Activated naive CD4-positive, alpha-beta T cell (primary cell): ENCODE results near the gene MCM10.
"Not testable (repeated sequence)": the region's sequence is repeated elsewhere in the genome, so short reads cannot be mapped to it uniquely, and the experiment has no call there.

ENCODE experiments used
- DNase-seq, 4 experiments: peaks; one replicate each; lab custom pipeline; 2025; lab: John Stamatoyannopoulos, UW

The MCM10 gene

DNA sequence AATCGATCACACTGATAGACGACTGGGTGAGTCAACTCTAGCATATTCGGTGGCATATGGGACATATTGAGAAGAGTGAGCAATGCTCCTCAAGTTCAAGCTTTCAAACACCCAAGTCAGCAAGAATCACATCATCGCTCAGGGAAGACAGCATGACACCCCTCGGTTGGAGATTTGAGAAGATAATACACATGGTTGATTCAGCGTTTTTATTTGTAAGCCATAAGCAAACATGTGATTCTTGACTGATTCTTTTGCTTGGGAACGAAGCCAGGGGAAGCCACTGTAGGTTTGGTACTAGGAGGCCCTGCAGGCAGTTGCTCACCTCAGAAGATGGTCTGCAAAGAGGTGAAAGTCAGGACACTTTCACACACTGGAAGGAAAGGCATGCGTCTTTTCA is 60.2 kb downstream of the MCM10 start:
- DNase-seq = no peak

DNA sequence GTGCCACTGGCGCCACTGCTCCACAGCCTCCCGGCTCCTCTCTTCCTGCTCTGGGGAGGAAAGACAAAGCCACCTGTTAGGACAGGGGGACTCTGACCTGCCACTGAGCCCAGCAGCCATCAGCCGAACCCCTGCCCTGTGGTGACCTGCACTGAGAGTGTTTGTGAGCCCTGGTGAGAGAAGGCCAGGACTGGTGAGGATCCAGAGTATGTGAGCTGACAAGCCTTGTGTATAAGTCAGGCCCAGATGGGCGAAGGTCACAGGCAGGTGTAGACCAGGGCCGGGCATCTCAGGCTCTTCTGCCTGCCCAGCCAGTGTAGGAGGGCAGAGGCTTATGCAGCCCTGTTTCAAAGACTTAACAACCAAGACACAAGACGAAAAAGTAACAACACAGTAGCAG is 60.8 kb downstream of the MCM10 start:
- no peak for DNase-seq

DNA sequence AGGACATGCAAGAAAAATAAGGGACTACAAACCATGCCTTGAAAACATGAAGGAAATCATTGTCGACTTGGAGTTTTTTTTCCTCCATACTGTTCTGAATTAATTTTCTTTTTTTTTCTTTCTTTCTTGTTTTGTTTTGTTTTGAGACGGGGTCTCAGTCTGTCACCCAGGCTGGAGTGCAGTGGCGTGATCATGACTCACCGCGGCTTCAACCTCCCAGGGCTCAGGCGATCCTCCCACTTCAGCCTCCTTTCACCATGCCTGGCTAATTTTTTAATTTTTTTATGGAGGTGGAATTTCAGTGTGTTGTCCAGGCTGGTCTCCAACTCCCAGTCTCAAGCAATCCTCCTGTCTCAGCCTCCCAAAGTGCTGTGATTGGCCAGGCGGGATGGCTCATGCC is 61.2 kb downstream of the MCM10 start:
- DNase-seq = no peak

DNA sequence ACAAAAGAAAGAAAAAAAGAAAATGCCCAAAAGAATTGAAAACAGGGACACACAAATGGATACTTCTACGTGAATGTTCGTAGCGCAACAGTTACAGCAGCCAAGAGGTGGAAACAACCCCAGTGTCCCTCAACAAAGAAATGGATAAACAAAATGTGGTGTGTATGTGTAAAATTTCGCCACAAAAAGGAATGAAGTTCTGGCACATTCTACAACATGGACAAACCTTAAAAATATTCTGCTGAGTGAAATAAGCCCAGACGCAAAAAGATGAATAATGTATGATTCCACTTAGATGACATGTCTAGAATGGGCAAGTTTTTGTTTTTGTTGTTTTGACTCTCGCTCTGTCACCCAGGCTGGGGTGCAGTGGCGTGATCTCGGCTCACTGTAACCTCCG is 61.9 kb downstream of the MCM10 start:
- DNase-seq = no peak

DNA sequence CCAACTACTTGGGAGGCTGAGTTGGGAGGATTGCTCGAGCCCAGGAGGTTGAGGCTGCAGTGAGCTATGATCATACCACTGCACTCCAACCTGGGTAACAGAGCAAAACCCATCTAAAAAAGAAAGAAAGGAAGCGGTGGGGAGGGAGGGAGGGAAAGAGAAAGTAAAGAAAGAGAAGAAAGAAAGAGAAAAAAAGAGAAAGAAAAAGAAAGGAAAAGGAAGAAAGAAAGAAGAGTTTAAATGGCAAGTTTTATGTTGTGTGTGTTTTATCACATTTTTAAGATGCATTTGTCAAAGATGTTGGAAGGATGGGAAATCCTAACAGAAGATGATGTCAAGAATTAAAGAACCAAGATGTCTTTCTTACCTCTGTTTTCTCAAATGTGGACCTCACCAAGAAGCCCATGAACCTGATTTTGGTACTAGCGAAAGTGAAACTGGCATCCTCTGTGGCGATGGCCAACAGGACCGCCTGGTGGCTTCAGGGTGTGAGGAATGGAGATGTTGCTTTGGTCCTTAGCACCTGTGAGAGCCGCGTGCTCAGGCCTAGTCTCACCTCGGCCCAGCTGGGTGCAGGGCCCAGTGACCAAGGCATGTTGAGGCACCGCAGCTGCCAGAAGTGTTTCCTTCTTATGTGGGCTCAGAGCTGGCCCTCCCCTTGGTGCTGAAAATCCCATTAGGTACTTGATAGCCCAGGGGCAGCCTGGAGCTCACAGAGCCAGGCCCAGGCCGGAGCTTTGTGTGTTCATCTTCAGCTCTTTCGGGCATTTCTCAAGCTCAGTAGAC is 63.0 kb downstream of the MCM10 start:
- DNase-seq = no peak

DNA sequence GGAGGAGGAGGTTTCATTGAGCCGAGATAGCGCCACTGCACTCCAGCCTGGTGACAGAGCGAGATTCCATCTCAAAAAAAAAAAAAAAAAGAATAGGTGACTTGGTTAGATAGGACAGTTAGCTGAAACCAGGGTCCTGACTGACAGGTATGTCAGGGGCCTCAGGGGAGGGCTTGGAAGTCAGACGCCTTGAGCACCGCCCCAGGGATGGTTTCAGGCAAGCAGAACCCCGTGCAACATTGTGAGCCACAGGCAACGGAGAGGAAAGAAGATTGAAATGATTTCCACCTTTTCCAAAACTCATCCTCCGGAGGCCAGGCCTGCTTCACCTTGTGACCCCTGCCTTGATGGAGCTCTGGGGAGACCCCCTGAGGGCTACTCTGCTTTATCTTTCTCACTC is 64.2 kb downstream of the MCM10 start:
- no peak for DNase-seq

DNA sequence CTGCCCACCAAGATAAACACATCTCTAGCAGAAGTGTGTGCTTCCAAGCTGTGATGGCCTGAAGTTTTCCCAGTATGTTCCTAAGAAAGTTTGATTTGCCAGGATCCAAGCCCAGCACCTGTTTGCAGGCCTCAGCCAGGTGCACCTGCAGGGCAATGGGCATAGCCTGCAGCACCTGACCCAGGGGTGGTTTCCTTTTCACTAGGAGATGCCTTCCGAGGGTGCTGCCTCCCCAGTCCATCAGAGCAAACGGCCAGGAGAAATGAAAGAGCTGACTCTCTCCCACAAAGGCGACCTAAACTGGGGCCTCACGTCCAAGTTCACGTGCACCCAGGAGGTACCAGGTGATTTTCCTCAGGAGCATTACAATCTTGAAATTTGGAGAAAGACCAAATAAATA is 65.7 kb downstream of the MCM10 start:
- no peak for DNase-seq

DNA sequence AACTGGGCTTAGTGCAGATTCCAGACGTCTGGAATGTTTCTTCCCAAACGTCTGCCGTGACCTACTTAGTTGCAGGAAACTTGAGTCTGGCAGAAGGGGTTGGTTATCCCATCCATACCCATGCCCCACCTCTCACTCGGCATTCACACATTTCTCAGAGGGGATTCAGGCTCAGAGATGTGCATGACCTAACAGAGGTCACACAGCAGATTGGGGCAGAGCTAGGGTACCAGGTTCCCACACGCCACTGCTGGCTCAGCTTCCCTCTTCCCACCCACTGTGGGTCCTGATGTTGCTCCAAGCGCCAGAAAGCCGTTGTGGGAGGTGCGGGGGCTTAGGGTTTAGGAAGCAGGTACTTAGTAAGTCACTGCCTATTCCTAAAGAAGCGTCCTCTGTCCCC is 69.8 kb downstream of the MCM10 start:
- no peak for DNase-seq

DNA sequence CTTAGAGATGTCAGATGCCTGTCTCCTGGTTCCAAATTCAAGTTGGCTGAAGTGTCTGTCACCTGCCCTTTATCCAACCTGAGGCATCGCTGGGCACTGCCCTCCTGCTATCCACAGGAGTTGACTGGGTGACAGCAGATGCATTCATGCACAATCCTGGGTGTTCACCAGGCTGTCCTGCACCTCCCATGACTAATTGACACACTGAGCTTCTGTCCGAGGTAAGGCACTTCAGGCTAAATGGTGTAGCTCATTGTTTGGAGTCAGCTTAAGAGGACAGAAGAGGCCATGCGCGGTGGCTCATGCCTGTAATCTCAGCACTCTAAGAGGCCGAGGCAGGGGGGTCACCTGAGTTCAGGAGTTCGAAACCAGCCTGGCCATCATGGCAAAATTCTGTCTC is 70.5 kb downstream of the MCM10 start:
- no peak for DNase-seq

DNA sequence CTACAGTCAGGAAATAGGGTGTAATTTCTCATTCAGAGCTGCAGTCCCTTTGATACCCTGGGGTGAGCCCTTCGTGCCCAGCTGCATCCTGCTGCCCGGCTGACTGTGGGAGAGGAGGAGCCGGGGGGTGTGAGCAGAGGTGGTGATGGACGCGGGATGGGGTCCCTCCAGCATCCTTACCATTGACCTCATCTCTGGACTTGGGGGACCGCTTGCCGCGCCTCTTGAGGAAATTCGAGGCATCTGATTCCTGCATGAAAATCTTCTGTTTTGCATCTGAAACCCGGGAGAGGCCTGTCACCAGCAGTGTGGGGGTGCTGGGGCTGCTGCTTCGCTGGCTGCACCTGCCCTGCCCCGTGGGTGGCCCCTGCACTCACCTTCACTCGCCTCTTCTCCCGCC is 72.0 kb downstream of the MCM10 start:
- DNase-seq = no peak

DNA sequence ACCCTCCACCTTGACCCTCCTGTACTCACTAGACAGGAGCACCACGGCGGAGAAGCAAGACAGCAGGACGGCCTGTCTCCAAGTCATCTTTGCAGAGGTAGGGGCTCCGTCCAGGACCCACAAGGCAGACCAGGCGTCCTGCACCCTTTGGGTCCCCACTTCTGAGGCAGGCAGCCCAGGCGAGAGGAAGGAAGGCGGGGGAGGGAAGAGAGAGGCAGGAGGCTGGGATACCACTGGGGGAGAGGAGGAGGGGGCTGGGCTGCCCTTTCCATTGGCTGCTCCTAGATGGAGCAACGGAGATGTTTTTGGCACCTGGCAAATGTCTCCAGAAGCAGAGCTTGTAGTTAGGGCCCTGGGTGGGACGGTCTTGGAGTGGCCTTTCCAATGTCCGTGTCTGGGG is 72.8 kb downstream of the MCM10 start, which contains the start of gene UCMA:
Gene UCMA, minus strand, starts transcription at position 203 of the 400 bp plus-strand sequence. Its CDS starts 116 bp downstream, at position 87.
- no peak for DNase-seq

DNA sequence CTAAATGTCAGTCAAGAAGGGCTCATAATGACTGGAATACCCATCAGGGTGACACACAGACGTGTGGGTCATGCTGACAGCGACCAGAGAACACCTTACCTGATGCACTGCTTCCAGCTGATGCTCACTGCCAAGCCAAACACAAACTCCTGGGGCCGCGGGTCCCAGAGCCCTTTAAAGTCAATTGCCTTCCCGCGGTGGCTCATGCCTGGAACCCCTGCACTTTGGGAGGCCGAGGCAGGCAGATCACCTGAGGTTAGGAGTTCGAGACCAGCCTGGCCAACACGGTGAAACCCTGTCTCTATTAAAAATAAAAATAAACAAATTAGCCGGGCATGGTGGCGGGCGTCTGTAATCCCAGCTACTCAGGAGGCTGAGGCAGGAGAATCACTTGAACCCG is 73.4 kb downstream of the MCM10 start:
- not testable (repeated sequence) for DNase-seq

DNA sequence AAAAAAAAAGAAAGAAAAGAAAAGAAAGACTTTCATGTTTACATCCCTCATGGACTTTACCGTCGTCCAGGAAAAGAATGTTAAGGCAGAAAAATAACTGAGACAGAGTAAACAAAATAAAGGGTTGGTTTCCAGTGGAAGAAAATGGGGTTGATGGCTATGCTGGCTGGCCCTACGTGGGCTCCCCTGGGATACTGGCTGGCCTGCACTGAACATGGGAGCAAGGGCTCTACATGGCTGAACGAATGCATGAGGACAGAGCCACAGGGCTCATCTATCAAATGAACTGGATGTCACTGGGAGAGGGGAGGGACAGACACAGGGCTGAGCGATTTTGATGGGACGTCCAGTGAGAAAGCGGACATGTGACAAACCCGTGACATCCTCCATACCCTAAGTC is 75.3 kb downstream of the MCM10 start:
- no peak for DNase-seq

DNA sequence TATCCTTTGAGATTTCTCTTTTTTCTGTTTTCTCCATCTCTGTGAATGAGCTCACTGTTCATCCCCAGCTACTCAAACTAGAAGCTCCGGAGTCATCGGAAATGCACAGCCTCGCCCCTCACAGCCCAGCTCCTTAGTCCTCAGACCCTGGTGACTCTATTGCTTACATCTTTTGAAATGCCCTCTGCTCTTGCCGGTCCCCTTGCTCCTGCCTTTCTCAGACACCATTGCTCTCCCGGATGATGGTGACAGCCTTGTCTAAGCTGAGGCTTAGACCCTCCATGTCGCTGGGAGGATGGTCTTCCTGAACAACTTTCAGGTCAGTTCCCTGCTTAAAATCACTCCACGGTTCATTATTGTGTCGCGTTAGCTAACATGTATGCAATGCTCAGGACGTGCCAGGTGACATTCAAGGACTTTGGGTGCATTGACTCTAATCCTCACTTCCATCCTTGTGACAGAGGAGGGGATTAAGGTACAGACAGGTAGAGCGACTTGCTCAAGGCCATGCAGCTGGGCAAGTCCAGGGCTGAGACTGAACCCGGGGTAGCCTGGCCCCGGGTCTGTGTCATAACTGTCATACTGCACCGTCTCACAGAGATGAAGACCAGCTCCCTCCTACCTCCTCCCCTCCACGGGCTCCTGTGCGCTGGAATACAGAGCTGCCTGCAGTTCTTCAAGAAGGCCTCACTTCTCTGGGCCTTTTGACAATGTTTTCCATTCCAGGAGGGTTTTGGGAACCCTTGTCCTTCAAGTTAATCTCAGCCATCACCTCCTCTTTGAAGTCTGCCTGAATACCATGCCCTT is 77.1 kb downstream of the MCM10 start:
- no peak for DNase-seq

DNA sequence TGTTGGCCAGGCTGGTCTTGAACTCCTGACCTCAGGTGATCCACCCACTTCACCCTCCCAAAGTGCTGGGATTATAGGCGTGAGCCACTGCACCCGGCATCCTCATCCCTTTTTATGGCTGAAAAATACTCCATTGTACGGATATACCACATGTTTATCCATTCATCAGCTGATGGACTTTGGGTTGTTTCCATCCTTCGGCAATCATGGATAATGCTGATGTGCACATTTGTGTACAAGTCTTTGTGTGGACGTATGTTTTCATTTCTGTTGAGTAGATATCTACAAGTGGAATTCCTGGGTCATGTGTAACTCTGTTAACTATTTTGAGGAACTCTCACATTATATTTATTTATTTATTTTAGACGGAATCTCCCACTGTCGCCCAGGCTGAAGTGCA is 78.6 kb downstream of the MCM10 start:
- DNase-seq = no peak

DNA sequence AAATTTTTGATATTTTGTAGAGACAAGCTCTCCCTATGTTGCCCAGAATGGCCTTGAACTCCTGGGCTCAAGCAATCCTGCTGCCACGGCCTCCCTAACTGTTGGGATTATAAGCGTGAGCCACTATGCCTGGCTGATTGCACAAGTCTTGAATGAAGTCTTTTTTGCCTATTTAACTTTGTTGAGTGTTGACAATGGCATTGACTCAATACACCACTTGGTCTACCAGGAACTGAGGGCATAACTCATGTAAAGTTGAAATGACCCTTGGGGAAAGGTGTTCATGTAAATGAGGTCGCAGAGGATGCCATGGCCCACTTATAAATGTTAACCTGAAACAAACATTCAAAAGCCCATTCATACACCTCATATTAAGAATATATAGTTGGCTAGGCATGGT is 80.3 kb downstream of the MCM10 start:
- DNase-seq = no peak

DNA sequence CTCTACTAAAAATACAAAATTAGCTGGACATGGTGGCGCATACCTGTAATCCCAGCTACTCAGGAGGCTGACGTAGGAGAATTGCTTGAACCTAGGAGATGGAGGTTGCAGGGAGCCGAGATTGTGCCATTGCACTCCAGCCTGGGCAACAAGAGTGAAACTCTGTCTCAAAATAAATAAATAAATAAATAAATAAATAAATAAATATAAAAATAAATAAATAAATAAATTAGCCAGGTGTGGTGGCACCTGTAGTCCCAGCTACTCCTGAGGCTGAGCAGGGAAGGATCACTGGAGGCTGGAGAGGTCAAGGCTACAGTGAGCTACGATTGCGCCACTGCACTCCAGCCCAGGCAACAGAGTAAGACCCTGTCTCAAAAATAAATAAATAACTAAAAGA is 80.9 kb downstream of the MCM10 start:
- DNase-seq = not testable (repeated sequence)

DNA sequence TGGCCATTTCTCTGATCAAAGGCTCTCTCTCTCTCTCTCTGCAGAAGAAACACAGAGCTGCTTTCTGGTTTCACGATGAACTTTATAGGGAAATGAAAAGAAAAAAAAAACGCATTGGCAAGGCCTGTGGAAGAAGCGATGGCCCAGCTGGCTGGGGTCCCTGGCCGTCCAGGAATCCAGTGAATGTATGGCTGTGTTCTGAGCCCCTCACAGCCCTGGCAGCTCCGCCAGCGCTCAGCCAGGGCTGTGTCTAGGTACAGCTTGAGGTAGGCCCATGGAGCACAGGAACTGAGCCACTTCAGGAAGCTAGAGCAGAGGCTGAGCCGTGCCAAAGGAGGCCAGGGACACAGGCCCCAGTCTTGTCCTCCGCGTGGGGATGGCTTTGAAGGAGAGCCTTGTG is 85.9 kb downstream of the MCM10 start:
- no peak for DNase-seq

DNA sequence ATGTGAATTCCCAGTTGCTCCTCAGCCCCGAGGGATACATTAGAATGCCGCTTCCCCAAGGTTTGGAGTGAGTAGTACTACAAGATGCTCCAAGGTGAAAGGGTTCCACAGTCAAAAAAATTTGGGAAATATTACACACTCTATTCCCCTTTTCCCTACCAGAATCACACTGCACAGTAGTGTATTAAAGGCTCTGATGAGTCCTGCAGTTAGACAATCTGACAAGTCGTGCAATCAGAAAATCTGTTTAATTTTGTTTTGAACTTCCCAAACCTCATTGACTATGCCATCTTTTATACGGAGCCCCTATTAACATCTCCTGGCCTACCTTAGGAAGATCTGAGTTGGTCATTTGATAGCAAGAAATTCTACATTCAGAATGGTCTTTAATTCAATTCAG is 86.4 kb downstream of the MCM10 start:
- DNase-seq = no peak

DNA sequence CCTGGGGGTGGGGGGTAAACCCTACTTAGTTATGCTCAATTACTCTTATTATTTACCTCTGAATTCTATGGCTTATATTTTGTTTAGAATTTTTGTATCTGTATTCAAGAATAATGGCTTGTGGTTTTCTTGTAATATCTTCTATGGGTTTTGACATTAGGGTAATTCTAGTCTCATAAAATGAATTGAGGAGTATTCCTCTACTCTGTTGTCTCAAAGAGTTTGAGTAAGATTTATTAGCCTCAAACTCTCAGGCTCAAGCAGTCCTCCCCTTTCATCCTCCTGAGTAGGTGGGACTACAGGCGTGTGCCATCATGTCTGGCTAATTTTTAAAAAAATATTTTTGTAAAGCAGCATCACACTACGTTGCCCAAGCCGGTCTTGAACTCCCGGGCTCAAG is 92.4 kb downstream of the MCM10 start:
- no peak for DNase-seq

DNA sequence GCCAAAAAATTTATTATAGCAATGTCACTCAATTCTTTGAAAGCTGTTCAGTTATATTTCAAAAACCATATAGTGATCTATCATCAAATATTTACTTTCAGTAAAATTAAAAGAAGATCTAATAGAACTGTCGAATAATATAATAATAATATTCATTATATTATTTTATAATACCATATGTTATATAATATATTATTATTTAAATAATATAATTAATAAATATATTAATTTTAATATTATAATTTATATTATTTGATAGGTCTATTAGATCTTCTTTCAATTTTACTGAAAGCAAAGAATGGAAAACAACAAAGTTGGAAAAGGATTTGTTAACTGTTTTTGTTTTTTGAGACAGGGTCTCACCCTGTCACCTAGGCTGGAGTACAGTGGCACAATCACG is 95.3 kb downstream of the MCM10 start:
- DNase-seq = no peak

DNA sequence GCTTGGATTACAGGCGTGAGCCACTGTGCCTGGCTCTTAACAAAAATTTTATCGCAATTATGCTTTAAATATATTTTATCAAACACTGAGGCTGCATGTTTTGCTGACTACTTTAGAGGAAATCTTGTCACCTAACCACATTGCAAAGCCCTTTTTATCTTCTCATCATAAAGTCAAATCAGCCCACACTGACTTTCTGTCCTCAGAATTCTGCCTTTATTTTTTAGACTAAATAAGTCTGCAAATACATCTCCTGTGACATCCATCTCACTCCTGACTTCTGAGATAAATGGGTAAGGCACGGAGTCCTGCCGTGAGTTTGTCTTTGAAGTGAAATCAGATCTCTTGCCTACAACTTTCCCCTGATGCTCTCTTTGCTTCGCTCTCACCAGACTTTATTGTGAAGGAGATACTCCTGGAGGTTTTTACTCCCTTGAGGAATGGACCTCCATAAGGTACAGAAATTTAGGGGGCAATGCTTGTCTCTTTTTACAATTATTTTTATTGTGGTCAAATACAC is 96.3 kb downstream of the MCM10 start:
- DNase-seq = no peak
